ENCODE data around the gene PTPRK. TPM values are rescaled to one million over a fixed set of nuclear protein-coding genes. Genes with fewer than 3 reads are reported as not detected.
A peak's percentile ranks its signal among the peaks of the same experiment; 100 is the strongest.

PTPRK gene
- total and polyA plus RNA-seq, 7 donors = 6.0 to 51.3 (median 46.7) TPM

DNA sequence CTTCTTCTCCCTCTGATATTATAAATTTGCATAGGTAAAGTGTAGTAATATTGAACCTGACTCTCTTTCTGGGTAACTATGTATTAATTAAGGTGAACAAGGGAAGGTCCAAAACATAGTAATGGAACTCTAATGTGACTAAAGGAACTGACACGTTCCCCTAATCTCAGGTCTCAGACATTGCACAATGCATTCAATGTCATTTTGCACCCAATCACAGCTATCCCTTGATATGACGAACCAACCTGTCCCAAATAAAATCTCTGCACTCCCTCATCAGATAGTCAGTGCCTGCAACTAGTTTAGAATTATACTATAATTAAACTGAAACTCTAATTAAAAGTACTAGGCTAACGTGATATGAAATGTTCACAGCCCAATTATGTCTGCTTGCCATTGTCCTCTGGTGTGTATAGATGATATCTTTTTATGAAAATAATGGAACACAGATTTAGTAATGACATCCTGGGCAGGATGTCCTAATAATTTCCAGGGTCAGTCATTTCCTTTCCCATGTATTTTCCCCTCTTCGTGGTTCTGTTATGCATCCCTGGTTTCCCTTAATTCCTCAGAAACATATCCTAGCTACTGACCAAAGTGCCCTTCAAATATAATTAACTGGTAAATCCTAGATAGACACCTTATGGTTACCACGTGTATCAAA lies 36.8 kb downstream of the PTPRK start:
- H3K36me3 ChIP-seq = no peaks in the 10 kb centered on the region
- H3K27ac ChIP-seq = no peak overlapping the region
- no peak for DNase-seq
- no peak overlapping the region for H3K4me3 ChIP-seq
- TF ChIP-seq EP300 (IDR thresholded peaks at IDR 0.05) (no peak), POLR2A (IDR thresholded peaks at IDR 0.05) (no peak)
- no peaks in the 10 kb centered on the region for H3K27me3 ChIP-seq
- 79 to 82% methylated on average over 5 of the region's 5 CpGs for WGBS, 2 donors
- intact Hi-C loops (cut with DNase I) = no loop called here
- no peaks in the 10 kb centered on the region for H3K9me3 ChIP-seq
- peaks cover 0 to 16% (median 7%) of the 10 kb centered on the region in 4 donors for H3K4me1 ChIP-seq

DNA sequence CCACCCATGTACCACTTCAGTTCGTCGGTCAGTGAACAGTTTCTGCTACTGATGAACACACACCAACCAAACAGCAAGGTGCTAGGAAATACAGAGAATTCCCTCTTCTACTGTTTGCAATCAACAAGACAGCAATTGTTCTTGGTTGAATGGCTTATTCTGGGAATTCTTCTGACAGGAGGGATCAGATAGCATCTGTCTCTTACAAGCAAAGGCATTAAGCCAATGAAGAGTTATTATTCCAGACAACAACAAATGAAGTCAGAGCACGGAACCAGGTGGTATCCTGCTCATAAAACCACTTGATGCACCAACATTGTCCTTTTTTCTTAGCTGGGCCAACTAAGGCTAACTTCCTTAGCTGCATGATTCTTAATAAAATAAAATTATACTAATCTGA lies 37.8 kb downstream of the PTPRK start:
- no peak for TF ChIP-seq EP300 (IDR thresholded peaks at IDR 0.05)
- TF ChIP-seq POLR2A (IDR thresholded peaks at IDR 0.05) = no peak
- Histone ChIP-seq H3K4me3 (no peak overlapping the region), H3K27me3 (no peaks in the 10 kb centered on the region), H3K36me3 (no peaks in the 10 kb centered on the region), H3K4me1 (peaks cover 0 to 19% (median 7%) of the 10 kb centered on the region in 4 donors), H3K27ac (no peak overlapping the region), H3K9me3 (no peaks in the 10 kb centered on the region)
- 85 to 89% methylated on average over 3 of the region's 3 CpGs for WGBS, 2 donors
- intact Hi-C loops (cut with DNase I) = no loop called here
- DNase-seq = no peak

DNA sequence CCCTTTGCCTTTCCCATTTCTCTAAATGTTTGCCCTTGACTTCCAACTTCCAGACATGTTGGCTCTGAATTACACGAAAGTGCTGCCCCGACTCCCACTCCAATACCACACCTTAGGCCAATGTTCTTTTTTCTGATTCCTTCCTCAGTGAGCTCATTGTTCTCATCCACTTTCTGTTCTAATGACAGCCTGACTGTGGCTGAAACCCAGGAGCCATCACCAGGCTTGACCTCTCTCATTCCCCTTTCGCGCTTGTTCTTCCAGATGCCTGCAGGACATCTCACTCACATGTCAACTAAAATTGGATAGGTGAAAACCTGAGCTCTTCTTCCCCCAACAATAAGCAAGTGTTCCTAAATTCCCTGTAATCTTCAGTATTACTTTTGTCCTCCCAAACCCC lies 40.4 kb downstream of the PTPRK start:
- TF ChIP-seq POLR2AphosphoS5 (IDR thresholded peaks at IDR 0.05) (no peak), EP300 (IDR thresholded peaks at IDR 0.05) (no peak), POLR2A (IDR thresholded peaks at IDR 0.05) (no peak)
- TF ChIP-seq, protein P1, sequence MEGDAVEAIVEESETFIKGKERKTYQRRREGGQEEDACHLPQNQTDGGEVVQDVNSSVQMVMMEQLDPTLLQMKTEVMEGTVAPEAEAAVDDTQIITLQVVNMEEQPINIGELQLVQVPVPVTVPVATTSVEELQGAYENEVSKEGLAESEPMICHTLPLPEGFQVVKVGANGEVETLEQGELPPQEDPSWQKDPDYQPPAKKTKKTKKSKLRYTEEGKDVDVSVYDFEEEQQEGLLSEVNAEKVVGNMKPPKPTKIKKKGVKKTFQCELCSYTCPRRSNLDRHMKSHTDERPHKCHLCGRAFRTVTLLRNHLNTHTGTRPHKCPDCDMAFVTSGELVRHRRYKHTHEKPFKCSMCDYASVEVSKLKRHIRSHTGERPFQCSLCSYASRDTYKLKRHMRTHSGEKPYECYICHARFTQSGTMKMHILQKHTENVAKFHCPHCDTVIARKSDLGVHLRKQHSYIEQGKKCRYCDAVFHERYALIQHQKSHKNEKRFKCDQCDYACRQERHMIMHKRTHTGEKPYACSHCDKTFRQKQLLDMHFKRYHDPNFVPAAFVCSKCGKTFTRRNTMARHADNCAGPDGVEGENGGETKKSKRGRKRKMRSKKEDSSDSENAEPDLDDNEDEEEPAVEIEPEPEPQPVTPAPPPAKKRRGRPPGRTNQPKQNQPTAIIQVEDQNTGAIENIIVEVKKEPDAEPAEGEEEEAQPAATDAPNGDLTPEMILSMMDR (IDR thresholded peaks at IDR 0.05) = no peak
- intact Hi-C loops (cut with DNase I) = no loop called here

DNA sequence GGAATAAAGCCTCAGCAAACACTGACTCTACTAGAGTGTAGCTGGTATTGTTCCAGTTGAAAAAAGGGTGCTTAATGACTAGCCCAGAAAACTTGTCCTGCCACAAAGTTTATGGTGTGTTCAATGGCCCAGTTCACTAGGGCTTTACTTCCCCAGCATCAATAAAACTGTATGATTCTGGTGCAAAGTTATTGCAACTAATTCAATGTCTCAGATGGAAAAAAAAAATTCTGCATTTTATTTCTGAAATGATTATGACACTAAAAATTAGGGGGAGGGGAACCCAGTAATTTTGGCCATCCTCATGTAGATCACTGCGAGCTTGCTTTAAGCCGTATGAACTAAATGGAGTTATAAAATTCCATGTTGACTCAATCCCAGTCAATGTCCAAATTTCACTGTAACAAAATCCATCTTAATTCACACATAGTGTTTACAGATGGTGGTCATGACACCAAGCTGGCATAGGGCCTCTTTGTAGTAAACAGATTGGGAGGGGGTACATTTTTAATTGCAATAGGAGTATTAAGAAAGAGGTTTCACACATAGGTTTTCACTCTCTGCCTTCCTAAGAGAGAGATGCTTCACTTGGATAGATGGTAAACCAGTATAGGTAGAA lies 41.2 kb downstream of the PTPRK start:
- intact Hi-C loops (cut with DNase I) = no loop called here
- Histone ChIP-seq H3K9me3 (no peaks in the 10 kb centered on the region), H3K27me3 (no peaks in the 10 kb centered on the region), H3K4me1 (peaks cover 0 to 9% (median 7%) of the 10 kb centered on the region in 4 donors), H3K4me3 (peak overlapping the region in 1 of 4 donors; percentile 16), H3K36me3 (no peaks in the 10 kb centered on the region), H3K27ac (no peak overlapping the region)
- TF ChIP-seq POLR2A (IDR thresholded peaks at IDR 0.05) (no peak), EP300 (IDR thresholded peaks at IDR 0.05) (no peak), POLR2AphosphoS5 (IDR thresholded peaks at IDR 0.05) (no peak)
- TF ChIP-seq, protein P1 (IDR thresholded peaks at IDR 0.05) = no peak
- 15 to 69% methylated on average over 2 of the region's 2 CpGs for WGBS, 2 donors
- no peak for DNase-seq

More for the DNA sequence above, 40.4 kb downstream of the PTPRK start:
- H3K27ac ChIP-seq = no peak overlapping the region
- DNase-seq = no peak
- H3K4me1 ChIP-seq = peaks cover 0 to 9% (median 7%) of the 10 kb centered on the region in 4 donors
- H3K27me3 ChIP-seq = no peaks in the 10 kb centered on the region
- H3K4me3 ChIP-seq = no peak overlapping the region
- no peaks in the 10 kb centered on the region for H3K9me3 ChIP-seq
- H3K36me3 ChIP-seq = no peaks in the 10 kb centered on the region
- 74 to 86% methylated on average over 4 of the region's 4 CpGs for WGBS, 2 donors

DNA sequence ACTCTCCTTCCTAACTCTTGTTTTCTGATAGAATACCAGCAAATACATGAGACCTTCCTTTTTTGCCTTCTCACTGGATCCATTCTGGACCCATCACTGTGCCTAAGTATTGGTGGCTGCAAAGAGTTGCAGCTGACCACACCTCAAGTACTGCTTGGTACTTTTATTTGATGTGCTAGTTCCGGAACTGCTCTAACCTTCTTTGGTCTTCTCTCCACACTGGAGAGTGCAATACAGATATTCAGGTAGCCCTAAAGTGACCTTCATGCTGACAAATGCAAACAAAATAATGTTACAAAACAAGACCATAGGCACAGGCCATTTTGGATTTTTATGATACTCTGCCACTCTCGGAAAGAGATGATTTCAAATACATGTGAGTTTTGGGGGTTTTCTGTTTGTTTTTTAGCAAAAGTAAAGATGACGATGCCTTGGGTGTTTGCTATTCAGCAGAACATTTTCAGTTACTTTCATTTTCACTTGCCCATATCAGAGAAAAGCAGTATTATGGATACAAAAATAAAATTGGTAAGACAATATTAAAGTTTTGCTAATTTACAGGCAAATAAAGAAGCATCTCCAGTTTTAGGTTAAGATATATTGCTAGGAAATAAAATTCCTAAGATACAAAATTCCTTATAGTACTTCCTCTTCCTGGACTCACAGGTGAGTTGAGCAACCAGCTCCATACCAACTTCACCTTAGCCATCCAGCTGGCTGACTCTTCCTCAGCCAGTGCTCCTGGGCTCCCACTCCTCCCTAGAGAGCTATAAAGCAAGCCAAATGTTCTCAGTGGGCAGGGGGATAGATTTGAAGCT lies 42.0 kb downstream of the PTPRK start:
- no peak for TF ChIP-seq EP300 (IDR thresholded peaks at IDR 0.05)
- TF ChIP-seq, protein P1 (IDR thresholded peaks at IDR 0.05) = no peak
- TF ChIP-seq POLR2A (IDR thresholded peaks at IDR 0.05) = no peak
- no peak for TF ChIP-seq POLR2AphosphoS5 (IDR thresholded peaks at IDR 0.05)
- Histone ChIP-seq H3K4me1 (peaks cover 0 to 9% (median 7%) of the 10 kb centered on the region in 4 donors), H3K27me3 (no peaks in the 10 kb centered on the region), H3K27ac (peak overlapping the region in 1 of 4 donors; percentile 4), H3K36me3 (no peaks in the 10 kb centered on the region), H3K4me3 (peak overlapping the region; percentile 2 to 21 (median 12)), H3K9me3 (no peaks in the 10 kb centered on the region)
- intact Hi-C loops (cut with DNase I) = no loop called here
- no peak for DNase-seq
- 22 to 52% methylated on average over 3 of the region's 3 CpGs for WGBS, 2 donors

All from sigmoid colon (tissue), 7 donors.